COLO829 (cell line): ENCODE measurements around the gene IRX4.

Experiments used
- DNase-seq: peaks from one replicate; pipeline ENCODE4 v3.0.0; 2012; ENCODE audit warnings: low spot score

Gene IRX4

GRCh38 chr5:1882337-1883119, at the start of gene IRX4:
Gene IRX4 (minus strand): TSS chr5:1882925. CDS start chr5:1882647, 278 bp downstream.
- DNase-seq = no peak

DNA sequence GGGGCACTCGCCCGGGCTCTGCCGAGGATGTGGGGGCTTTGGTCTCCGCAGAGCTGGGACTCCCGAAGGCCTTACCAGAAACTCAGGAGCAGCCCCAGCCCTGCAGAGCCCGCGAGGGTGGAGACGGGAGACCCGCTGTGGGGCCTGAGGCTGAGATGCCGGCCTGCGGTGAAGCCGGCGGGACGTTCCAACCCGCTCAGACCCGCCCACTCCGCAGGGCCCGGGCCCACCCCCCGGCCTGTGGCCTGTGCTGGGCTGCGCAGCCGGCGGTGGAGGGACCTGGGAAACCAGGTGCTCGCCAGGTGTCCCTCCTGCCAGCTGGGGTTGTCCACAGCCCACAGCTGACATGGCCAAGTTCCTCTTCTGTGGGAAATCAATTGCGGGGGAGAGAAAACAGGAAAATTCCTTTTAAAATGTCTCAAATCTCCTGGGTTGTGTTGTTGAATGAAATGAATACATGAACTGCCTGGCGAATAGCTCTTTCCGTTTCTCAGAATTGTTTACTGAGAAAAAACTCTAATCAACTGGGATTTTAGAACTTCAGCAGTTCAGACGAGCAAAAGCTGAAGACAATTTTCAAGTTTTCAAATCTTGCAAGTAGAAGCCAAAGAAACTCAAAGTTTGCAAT, 49.0 kb upstream of the IRX4 start:
- DNase-seq = no peak

- DNase-seq = no peak
Observed at GRCh38 chr5:1930880-1931603, 48.3 kb upstream of the IRX4 start.

- no peak for DNase-seq
Observed at GRCh38 chr5:1930501-1930879, 47.8 kb upstream of the IRX4 start.

- DNase-seq = no peak
Observed at GRCh38 chr5:1929108-1929991, 46.6 kb upstream of the IRX4 start.

GRCh38 chr5:1926471-1927341, 44.0 kb upstream of the IRX4 start:
- DNase-seq = no peak

DNA sequence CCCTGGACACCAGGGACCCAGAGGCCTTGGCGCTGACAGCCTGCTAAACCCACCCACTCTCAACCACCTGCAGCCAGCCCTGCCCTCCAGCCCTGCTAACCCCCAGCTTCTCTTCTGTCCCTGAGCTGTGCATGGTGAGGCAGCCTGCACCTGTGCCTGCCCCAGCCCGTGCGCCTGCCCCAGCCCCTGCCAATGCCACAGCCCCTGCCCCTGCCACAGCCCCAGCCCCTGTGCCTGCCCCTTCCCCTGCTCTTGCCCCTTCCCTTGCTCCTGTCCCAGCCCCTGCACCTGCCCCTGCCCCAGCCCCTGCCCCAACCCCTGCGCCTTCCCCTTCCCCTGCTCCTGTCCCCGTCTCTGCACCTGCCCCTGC, 43.3 kb upstream of the IRX4 start:
- DNase-seq = no peak

DNA sequence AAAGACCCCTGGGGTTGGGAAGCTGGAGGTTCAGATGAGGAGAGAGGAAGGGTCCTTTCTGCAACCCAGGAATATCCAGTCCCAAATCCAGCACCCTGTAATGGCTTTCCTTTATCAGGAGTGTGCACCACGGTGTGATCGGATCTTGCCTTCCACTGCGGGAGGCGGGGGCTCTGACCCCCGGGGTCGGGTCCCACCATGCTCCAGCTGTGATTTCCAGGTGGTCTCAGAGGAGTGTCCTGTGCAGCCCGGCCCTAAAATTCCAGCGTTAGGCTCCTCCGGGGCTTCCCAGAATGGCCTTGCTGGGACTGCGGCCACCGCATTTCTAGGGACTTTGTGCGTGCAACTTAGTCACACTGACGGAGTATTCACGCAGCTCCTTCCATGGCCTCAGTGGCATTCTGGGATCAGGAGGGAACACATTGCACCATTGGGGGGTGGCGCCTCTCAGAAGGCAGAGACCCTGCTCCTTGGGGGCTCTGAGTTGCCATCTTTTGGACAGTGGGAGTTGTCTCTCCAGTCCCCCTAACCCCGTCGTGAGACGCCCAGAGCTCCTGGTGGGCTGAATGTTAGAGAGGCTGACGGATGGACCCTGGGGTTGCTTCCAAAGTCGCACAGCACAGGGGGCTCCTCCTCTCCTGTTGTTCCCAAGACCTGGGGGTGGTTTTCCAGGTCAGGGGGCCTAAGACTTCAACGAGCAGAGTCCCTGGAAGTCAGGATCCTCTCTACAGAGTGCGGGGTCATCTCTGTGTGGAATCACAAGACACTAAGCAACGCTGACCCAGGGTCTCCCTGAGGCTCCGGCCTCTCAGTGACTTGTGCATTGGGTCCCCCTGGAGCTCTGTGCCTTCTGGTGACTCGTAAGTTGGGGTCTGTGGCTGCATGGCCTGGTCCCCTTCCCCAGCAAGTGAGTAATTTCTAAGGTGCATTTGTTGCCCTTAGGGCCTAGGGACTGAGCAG, 42.7 kb upstream of the IRX4 start:
- DNase-seq = no peak

- no peak for DNase-seq
Observed at GRCh38 chr5:1923766-1924165, 41.0 kb upstream of the IRX4 start.

- DNase-seq = no peak
Observed at GRCh38 chr5:1923341-1923740, 40.6 kb upstream of the IRX4 start.

DNA sequence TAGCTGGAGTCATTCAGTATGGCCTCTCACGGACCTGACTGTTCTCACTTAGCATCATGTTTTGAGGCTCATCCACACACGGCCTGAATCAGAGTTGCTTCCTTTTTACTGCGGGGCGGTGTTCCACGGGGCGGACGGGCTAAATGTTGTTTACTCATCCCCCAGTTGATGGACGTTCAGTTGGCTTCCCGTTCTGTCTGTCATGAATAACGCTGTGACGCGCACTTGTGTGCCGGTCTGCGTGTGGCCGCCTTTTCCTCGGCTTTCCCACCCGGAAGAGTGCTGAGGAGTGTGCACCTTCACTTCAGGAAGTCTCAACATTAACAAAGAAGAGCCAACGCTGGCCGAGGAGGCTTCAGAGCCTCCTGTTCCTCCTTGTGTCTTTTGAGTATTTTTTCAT, 39.0 kb upstream of the IRX4 start:
- DNase-seq = no peak

DNA sequence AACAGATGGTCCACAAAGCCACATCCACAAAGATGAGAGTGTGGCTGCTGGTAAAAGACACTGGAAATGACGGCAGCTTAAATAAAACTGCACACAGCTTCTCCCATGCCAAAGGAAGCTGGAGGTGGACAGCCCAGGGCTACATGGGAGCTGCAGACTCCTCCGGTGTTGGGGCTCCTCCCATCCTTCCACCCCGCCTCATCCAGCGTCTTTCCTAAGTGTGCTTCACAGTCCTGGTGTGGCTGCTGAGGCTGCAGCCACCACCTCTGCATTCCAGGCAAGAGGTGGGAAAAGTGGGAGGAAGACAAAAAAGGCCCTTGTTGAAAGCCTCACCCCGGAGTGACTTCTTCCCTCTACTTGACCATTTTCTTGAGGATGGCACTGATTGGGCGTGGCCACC, 37.0 kb upstream of the IRX4 start:
- DNase-seq = no peak

- DNase-seq = no peak
Observed at GRCh38 chr5:1919209-1919566, 36.5 kb upstream of the IRX4 start.

GRCh38 chr5:1918488-1919208, 35.9 kb upstream of the IRX4 start:
- DNase-seq = no peak

DNA sequence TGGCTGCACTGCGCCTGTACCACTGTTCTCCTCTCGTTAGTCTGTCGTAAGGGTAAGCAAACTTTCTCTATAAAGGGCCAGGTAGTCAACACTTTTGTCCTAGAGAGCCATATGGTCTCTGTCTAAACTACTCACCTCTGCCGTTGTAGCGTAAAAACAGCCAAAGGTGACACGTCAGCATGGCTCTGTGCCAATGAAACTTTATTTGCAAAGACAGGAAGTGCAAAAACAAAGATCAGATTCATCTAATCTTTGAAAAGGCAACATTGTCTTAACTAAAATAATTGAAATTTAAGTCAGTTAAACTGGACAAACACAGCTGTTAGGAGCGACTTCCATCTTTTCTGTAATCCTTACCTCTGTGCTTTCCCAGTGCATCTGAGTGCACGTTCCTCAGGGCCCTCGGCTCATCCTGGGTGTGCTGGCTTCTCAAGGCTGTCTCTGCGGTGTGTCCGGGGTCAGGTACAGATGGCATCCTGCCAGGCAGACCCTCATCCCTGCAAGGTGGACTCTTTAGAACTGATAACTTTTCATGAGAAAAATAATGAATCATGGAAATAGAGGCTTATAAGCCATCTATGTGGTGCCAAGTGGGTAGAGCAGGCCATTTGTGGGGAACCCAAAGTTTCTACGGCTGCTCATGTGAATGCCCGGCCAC, 35.2 kb upstream of the IRX4 start:
- no peak for DNase-seq

GRCh38 chr5:1916041-1917001, 33.6 kb upstream of the IRX4 start:
- no peak for DNase-seq

DNA sequence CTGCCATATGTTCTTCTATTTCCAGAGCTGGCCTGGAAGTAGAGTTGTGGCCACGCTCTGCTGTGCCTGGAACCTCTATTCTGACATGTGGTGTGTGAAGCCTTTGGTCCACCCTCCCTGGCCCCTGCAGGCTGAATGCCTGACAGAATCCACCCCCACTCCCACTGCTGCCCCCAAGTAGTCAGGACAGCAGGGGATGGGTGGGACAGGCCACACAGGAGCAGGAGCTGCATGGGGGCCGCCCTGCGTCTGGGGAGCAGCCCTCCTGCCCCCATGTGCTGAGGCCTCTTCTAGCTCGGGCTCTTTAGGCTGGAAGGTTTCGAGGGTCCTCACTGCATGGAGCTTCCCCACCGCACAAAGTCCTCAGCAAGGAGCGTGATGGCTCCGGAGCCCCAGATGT, 32.6 kb upstream of the IRX4 start:
- no peak for DNase-seq

DNA sequence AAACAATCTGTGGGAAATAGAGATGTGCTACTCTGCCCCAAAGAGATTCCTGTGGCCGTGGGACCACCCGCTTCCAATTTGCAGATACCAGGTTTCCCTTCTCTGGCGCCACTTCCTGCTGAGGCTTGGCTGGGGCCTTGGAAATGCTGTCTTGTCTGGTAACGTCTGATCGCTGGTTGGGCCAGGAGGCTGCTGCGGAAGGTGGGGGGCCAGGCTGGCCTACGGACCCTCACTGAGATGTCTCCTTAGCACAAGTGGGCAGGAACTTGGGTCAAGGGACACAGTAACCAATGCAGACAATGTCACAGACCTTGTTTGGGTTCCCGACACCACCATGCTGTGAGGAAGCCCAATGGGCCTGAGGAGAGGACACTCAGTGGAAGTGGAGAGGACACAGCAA, 31.7 kb upstream of the IRX4 start:
- DNase-seq = no peak
